Measurements from ENCODE around the gene KRTAP12-2. TPM values are rescaled to one million over a fixed set of nuclear protein-coding genes. Genes with fewer than 3 reads are reported as not detected.

Gene KRTAP12-2
- total RNA-seq, result not detected

DNA sequence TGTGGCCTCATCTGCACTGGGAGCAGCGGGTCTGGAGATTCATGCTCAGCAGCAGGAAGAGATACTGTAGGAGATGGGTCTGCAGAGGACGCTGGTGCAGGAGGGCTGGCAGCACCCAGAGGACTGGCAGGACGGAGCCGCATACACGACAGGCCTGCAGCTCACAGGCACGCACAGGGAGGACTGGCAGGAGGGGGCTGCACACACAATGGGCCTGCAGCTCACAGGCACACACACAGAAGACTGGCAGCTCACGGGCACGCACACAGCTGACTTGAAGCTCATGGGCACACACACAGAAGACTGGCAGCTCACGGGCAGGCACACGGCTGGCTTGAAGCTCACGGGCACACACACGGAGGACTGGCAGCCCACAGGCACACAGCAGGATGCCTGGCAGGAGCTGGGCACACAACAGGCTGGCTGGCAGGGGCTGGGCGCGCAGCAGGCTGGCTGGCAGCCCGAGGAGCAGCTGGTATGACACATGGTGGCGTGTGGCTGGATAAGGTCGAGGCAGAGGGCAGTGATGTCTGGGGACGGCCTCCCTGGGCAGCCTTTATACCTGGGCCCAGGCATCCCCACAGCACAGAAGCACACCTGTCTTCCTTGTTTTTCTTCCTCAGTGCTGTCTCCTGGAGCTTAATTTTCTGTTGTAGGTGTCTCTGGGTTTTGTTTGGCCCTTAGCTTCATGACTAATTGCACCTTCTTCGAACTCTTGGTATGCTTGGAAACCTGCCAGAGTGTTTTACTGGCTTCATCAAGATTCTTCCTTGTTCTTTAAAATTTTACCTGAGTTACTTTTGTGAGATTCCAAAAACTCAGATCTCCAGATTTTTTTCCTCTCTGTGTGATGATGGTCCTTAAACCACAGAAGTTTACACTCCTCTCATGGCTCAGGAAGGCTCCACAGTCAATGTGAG lies at the start of gene KRTAP12-2:
Gene KRTAP12-2, minus strand, starts transcription at position 527 of the 920 bp plus-strand sequence. Its CDS starts 41 bp downstream, at position 486.
- H3K4me1 ChIP-seq, result no peaks in the 10 kb centered on the region
- no peaks in the 10 kb centered on the region for H3K9me3 ChIP-seq
- ATAC-seq (no peak), DNase-seq (no peak)
- no peak within 1 kb of the TSS for H3K27ac ChIP-seq
- in situ Hi-C loops (cut with MboI; ENCODE audit: low sequenced_read_pairs in 4 of 4) (no loop called here), intact Hi-C loops (cut with DNase I; ENCODE audit: low total_unique reads) (no loop called here)
- no peak within 1 kb of the TSS for H3K4me3 ChIP-seq
- TF ChIP-seq CTCF (IDR thresholded peaks at IDR 0.05 in 4 of 5, conservative IDR thresholded peaks at IDR 0.05 in 1 of 5) (no peak), POLR2A (IDR thresholded peaks at IDR 0.05) (no peak)
- H3K27me3 ChIP-seq, result peaks cover 0 to 3% (median 0%) of the 10 kb centered on the region in 3 donors
- H3K36me3 ChIP-seq, result no peaks in the 10 kb centered on the region

- Histone ChIP-seq H3K4me3 (no peak overlapping the region), H3K36me3 (no peaks in the 10 kb centered on the region), H3K4me1 (peaks cover 0 to 1% of the 10 kb centered on the region in 2 donors), H3K9me3 (no peaks in the 10 kb centered on the region), H3K27me3 (peaks cover 57 to 77% (median 65%) of the 10 kb centered on the region in 3 donors), H3K27ac (no peak overlapping the region)
- no peak for TF ChIP-seq CTCF (IDR thresholded peaks at IDR 0.05 in 4 of 5, conservative IDR thresholded peaks at IDR 0.05 in 1 of 5)
- no peak for ATAC-seq
- intact Hi-C loops (cut with DNase I; ENCODE audit: low total_unique reads), result no loop called here
- DNase-seq, result no peak
- in situ Hi-C loops (cut with MboI; ENCODE audit: low sequenced_read_pairs in 4 of 4), result no loop called here
Measured at GRCh38 chr21:44714905-44715304, 48.2 kb upstream of the KRTAP12-2 start.

DNA sequence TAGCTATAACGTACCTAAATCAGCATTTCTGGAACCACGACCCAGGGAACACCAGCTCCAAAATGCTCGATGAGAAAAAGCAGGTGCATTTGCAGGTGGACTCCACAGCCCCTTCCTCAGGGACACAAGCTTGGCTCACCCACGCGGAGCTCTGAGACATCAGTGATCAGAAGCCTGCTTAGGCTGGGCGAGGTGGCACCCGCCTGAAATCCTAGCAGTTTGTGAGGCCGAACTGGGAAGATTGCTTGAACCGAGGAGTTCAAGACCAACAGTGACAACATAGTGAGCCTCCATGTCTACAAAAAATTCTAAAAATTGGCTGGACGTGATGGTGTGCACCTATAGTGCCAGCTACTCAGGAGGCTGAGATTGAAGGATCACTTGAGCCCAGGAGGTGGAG lies 47.1 kb upstream of the KRTAP12-2 start:
- Histone ChIP-seq H3K9me3 (no peaks in the 10 kb centered on the region), H3K36me3 (no peaks in the 10 kb centered on the region), H3K27ac (no peak overlapping the region), H3K4me1 (peaks cover 6 to 7% of the 10 kb centered on the region in 2 donors), H3K4me3 (no peak overlapping the region), H3K27me3 (peaks cover 61 to 79% (median 70%) of the 10 kb centered on the region in 3 donors)
- intact Hi-C loops (cut with DNase I; ENCODE audit: low total_unique reads) (no loop called here), in situ Hi-C loops (cut with MboI; ENCODE audit: low sequenced_read_pairs in 4 of 4) (no loop called here)
- TF ChIP-seq CTCF (IDR thresholded peaks at IDR 0.05 in 4 of 5, conservative IDR thresholded peaks at IDR 0.05 in 1 of 5) (no peak), POLR2A (IDR thresholded peaks at IDR 0.05) (no peak)
- ATAC-seq (no peak), DNase-seq (no peak)

DNA sequence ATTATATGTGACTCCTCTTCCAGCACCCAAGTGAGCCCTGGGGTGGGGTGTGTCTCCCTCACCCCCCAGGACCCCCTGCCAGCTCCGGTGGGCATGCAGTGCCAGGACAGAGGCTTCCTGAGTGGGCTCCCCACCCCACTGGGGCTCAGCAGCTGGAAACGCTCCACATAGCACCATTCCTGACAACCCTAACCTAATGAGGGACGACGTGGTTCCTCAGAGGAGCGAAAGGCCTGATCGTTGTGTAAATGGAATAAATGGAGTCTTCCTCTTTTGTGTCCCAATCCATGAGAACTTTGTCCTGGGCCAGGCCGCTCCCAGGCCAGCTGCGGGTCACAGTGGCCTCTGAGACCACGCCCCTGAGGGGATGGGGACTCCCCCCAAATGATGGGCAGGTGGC lies 46.4 kb upstream of the KRTAP12-2 start:
- in situ Hi-C loops (cut with MboI; ENCODE audit: low sequenced_read_pairs in 4 of 4), result no loop called here
- H3K36me3 ChIP-seq, result no peaks in the 10 kb centered on the region
- H3K27me3 ChIP-seq, result peaks cover 64 to 79% (median 70%) of the 10 kb centered on the region in 3 donors
- no peak overlapping the region for H3K4me3 ChIP-seq
- DNase-seq, result no peak
- no peaks in the 10 kb centered on the region for H3K9me3 ChIP-seq
- intact Hi-C loops (cut with DNase I; ENCODE audit: low total_unique reads), result no loop called here
- no peak for ATAC-seq
- H3K27ac ChIP-seq, result no peak overlapping the region
- no peak for TF ChIP-seq CTCF (IDR thresholded peaks at IDR 0.05 in 4 of 5, conservative IDR thresholded peaks at IDR 0.05 in 1 of 5)
- TF ChIP-seq POLR2A (IDR thresholded peaks at IDR 0.05), result no peak
- H3K4me1 ChIP-seq, result peaks cover 6 to 7% of the 10 kb centered on the region in 2 donors
